ENCODE results near the gene TGFBR3. TPM values are rescaled to one million over a fixed set of nuclear protein-coding genes. Genes with fewer than 3 reads are reported as not detected.

TGFBR3 gene
- total RNA-seq, 2 experiments from 2014 or later = 31.5 to 36.6 TPM

GRCh38 chr1:91714867-91715381, 171.0 kb downstream of the TGFBR3 start:
- no peaks in the 10 kb centered on the region for H3K9me3 Mint-ChIP-seq
- no peak overlapping the region for H3K4me3 Mint-ChIP-seq
- intact Hi-C loops (cut with DNase I, micrococcal nuclease) = no loop called here
- H3K27ac Mint-ChIP-seq = no peak overlapping the region
- peaks cover 26% of the 10 kb centered on the region for H3K36me3 ChIP-seq (ENCODE audit: insufficient read depth, low read length)
- peaks cover 78% of the 10 kb centered on the region for H3K36me3 Mint-ChIP-seq (ENCODE audit: low read depth)
- H3K27ac ChIP-seq (ENCODE audit: low read depth in 1 of 2, low read length in 2 of 2) = no peak overlapping the region
- ChIA-PET POLR2A (interaction anchor here (0.7 kb wide), 1 partner anchor 1050 kb away, joined by 3 read pairs; no protein-coding TSS in a partner anchor), CTCF (no interaction called here)
- H3K27me3 ChIP-seq (ENCODE audit: control insufficient read depth in 1 of 2, insufficient read depth in 2 of 2, low read length in 2 of 2) = no peaks in the 10 kb centered on the region
- TF ChIP-seq CTCF (IDR thresholded peaks at IDR 0.05) = no peak
- H3K9me3 ChIP-seq (ENCODE audit: control insufficient read depth in 1 of 2, insufficient read depth in 1 of 2, low read length in 2 of 2) = no peaks in the 10 kb centered on the region
- ATAC-seq (ENCODE audit: poor library complexity) (no peak), DNase-seq (no peak)
- H3K4me1 Mint-ChIP-seq (ENCODE audit: low read depth) = peaks cover 18% of the 10 kb centered on the region
- no peaks in the 10 kb centered on the region for H3K27me3 Mint-ChIP-seq
- no peak overlapping the region for H3K4me3 ChIP-seq (ENCODE audit: low read length)
- H3K4me1 ChIP-seq (ENCODE audit: insufficient read depth, low read length) = peaks cover 4% of the 10 kb centered on the region

GRCh38 chr1:91712981-91713841, 172.7 kb downstream of the TGFBR3 start:
- no peak overlapping the region for H3K4me3 ChIP-seq (ENCODE audit: low read length)
- CTCF ChIA-PET = interaction anchor here (0.7 to 1.1 kb wide), 2 partner anchors 85 to 167 kb away, joined by 3 read pairs; no protein-coding TSS in a partner anchor
- intact Hi-C loops (cut with DNase I, micrococcal nuclease) = no loop called here
- H3K36me3 ChIP-seq (ENCODE audit: insufficient read depth, low read length) = peaks cover 23% of the 10 kb centered on the region
- H3K9me3 ChIP-seq (ENCODE audit: control insufficient read depth in 1 of 2, insufficient read depth in 1 of 2, low read length in 2 of 2) = no peaks in the 10 kb centered on the region
- no peaks in the 10 kb centered on the region for H3K9me3 Mint-ChIP-seq
- H3K27ac ChIP-seq (ENCODE audit: low read depth in 1 of 2, low read length in 2 of 2) = no peak overlapping the region
- H3K4me3 Mint-ChIP-seq = peak overlapping the region; percentile 21
- peaks cover 4% of the 10 kb centered on the region for H3K4me1 ChIP-seq (ENCODE audit: insufficient read depth, low read length)
- POLR2A ChIA-PET = interaction anchor here (1.1 kb wide), 1 partner anchor 18 kb away, joined by 3 read pairs; no protein-coding TSS in a partner anchor
- no peak for TF ChIP-seq CTCF (IDR thresholded peaks at IDR 0.05)
- peaks cover 66% of the 10 kb centered on the region for H3K36me3 Mint-ChIP-seq (ENCODE audit: low read depth)
- no peaks in the 10 kb centered on the region for H3K27me3 Mint-ChIP-seq
- H3K27me3 ChIP-seq (ENCODE audit: control insufficient read depth in 1 of 2, insufficient read depth in 2 of 2, low read length in 2 of 2) = no peaks in the 10 kb centered on the region
- H3K27ac Mint-ChIP-seq = peak overlapping the region; percentile 61
- peaks cover 18% of the 10 kb centered on the region for H3K4me1 Mint-ChIP-seq (ENCODE audit: low read depth)
- ATAC-seq (ENCODE audit: poor library complexity) (peak; percentile 77), DNase-seq (peak in 6 of 14 experiments; percentile 8 to 71 (median 41))

GRCh38 chr1:91712393-91712792, 173.6 kb downstream of the TGFBR3 start:
- H3K36me3 ChIP-seq (ENCODE audit: insufficient read depth, low read length) = peaks cover 32% of the 10 kb centered on the region
- no peak for TF ChIP-seq CTCF (IDR thresholded peaks at IDR 0.05)
- CTCF ChIA-PET = interaction anchor here (0.7 to 1.1 kb wide), 2 partner anchors 85 to 167 kb away, joined by 3 read pairs; no protein-coding TSS in a partner anchor

More at GRCh38 chr1:91712393-91712792, 173.6 kb downstream of the TGFBR3 start:
- no peaks in the 10 kb centered on the region for H3K9me3 Mint-ChIP-seq
- H3K4me3 Mint-ChIP-seq = no peak overlapping the region
- no peaks in the 10 kb centered on the region for H3K9me3 ChIP-seq (ENCODE audit: control insufficient read depth in 1 of 2, insufficient read depth in 1 of 2, low read length in 2 of 2)
- no peak overlapping the region for H3K27ac ChIP-seq (ENCODE audit: low read depth in 1 of 2, low read length in 2 of 2)
- H3K27me3 ChIP-seq (ENCODE audit: control insufficient read depth in 1 of 2, insufficient read depth in 2 of 2, low read length in 2 of 2) = no peaks in the 10 kb centered on the region
- ATAC-seq (ENCODE audit: poor library complexity) (no peak), DNase-seq (no peak)
- intact Hi-C loops (cut with DNase I, micrococcal nuclease) = no loop called here
- peaks cover 70% of the 10 kb centered on the region for H3K36me3 Mint-ChIP-seq (ENCODE audit: low read depth)
- H3K27ac Mint-ChIP-seq = no peak overlapping the region
- peaks cover 18% of the 10 kb centered on the region for H3K4me1 Mint-ChIP-seq (ENCODE audit: low read depth)
- POLR2A ChIA-PET = interaction anchor here (0.6 kb wide), 1 partner anchor 172 kb away, joined by 4 read pairs; no protein-coding TSS in a partner anchor
- no peaks in the 10 kb centered on the region for H3K27me3 Mint-ChIP-seq
- H3K4me3 ChIP-seq (ENCODE audit: low read length) = no peak overlapping the region
- peaks cover 4% of the 10 kb centered on the region for H3K4me1 ChIP-seq (ENCODE audit: insufficient read depth, low read length)
